GM06990 (cell line): Measurements from ENCODE around the gene KIF2C.

Experiments used
- DNase-seq: peaks from one replicate; pipeline ENCODE4 v3.0.0-alpha.2; 2011; ENCODE audit not compliant: insufficient read length; ENCODE audit errors: extremely low read depth
- H3K27me3 ChIP-seq: replicated peaks from 2 replicates; pipeline ENCODE4 v1.6.0; 2011; ENCODE audit warnings: low read length; ENCODE audit not compliant: control insufficient read depth, insufficient read depth
- H3K36me3 ChIP-seq: 2 replicates; pipeline ENCODE4 v1.5.1; 2011; ENCODE audit warnings: low read length; ENCODE audit not compliant: control insufficient read depth, insufficient read depth
- H3K4me3 ChIP-seq: replicated peaks from 2 replicates; pipeline ENCODE4 v1.5.1; 2011; ENCODE audit warnings: low read depth, mild to moderate bottlenecking, control low read depth, low read length
- CTCF ChIP-seq: IDR thresholded peaks from 2 replicates; pipeline ENCODE4 v1.5.1; 2011; ENCODE audit warnings: low read length, control low read depth, mild to moderate bottlenecking, inconsistent platforms; ENCODE audit not compliant: insufficient read depth, poor library complexity, severe bottlenecking

The KIF2C gene

GRCh38 chr1:44720281-44720680 lies 19.4 kb upstream of the KIF2C start:
- DNase-seq: no peak
- Histone ChIP-seq H3K36me3 (no peaks in the 10 kb centered on the region), H3K4me3 (no peak overlapping the region), H3K27me3 (no peaks in the 10 kb centered on the region)
- no peak for TF ChIP-seq CTCF

DNA sequence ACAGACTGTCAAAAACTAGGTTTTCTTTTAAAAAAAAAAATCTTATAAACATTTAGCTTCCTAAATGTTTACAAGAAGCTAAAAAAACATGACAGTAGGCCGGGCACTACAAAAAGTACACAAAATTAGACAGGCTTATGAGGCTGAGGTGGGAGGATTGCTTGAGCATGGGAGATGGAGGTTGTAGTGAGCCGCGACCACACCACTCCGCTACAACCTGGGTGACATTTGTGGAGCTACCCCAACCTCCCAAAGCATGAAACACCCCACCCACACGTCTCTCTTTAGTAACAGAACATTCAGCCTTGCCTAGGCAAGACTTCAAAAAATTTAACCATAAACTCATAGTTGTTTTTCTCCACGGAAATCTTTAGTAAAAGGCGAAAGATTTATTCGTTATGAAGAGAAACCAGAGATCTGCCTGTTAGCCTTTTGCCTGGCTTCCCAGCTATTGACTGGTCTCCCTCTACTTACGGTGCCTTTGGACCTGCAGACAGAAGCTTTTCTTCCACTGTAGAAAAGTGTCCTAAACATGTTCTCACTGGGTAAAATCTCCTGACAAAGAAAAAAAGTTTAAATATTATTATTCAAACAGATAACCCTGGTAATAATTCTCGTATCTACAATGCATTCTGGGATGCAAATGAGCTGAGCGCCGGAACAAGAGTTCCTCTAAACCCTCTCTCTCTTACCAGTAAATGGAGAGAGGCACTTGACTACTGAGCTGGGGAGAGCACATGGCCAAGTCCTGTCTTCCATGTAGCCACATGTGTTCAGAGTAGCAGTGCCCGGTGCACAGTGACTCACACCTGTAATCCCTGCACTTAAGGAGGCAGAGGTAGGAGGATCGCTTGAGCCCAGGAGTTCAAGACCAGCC lies 17.9 kb upstream of the KIF2C start:
- no peak for TF ChIP-seq CTCF
- Histone ChIP-seq H3K4me3 (no peak overlapping the region), H3K36me3 (no peaks in the 10 kb centered on the region), H3K27me3 (no peaks in the 10 kb centered on the region)
- DNase-seq: peak; percentile 87

DNA sequence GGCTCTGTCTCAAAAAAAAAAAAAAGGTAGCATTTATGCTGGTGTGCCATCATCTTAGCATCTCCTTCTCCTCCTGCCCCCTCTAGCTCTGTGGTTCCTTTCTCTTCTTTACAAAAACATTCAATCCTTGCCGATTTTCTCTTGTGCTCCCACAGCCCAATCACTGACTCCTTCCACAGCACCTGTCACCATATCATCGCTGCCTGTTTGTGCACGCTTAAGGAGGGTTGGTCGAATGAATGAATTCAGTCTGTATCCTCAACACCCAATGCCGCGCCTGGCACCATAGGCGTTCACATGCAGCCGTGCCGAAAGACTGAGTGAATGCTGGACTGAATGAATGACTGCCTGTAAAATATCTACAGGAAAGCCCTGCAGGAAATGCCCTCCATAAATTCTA lies 16.6 kb upstream of the KIF2C start:
- TF ChIP-seq CTCF: no peak
- Histone ChIP-seq H3K36me3 (no peaks in the 10 kb centered on the region), H3K27me3 (no peaks in the 10 kb centered on the region), H3K4me3 (no peak overlapping the region)
- DNase-seq: peak; percentile 48

DNA sequence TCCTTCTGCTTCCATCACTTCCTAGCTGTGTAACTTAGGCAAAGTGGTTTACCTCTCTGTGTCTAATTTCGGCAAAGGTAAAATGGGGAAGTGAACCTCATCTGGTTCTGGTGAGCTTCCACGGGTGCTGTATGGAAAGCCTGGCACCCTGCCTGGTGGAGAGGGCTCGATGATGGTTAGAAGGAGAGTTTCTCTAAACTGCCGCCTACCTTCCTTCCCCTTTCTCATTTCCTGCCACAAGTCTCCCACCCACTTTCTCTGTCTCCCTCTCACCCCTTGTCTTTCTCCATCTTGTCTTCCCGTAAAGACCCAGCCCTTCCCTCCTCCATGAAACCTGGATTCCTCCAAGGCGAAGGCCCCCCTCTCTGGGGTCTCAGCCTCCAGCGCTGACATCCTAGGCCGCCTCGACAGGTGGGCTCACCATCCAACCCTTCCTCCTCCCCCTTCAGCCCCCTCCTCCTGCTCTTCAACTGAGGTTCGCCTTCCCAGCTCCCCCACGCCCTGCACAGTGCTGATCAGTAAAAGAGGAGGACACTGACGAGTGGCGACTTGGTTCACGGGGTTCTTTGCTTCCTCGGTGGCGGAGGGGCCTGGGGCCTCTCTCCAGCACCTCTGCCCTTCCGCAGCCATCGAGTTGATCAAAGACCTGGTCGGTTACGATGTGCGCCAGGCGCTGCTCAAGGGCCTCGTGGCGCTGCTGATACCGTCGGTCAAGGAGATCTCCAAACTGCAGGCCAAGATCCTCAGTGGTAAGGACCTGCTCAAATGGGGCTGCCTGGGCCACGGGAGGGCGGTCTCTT lies 15.9 kb upstream of the KIF2C start:
- H3K27me3 ChIP-seq: no peaks in the 10 kb centered on the region
- H3K4me3 ChIP-seq: no peak overlapping the region; the same call in 1 of the 2 replicates
- no peaks in the 10 kb centered on the region for H3K36me3 ChIP-seq
- TF ChIP-seq CTCF: no peak
- DNase-seq: peak; percentile 60

GRCh38 chr1:44724296-44724954 lies 15.2 kb upstream of the KIF2C start:
- no peaks in the 10 kb centered on the region for H3K36me3 ChIP-seq
- H3K4me3 ChIP-seq: no peak overlapping the region
- DNase-seq: no peak
- TF ChIP-seq CTCF: no peak
- H3K27me3 ChIP-seq: no peaks in the 10 kb centered on the region
